ENCODE results near the gene SDR42E1.

The SDR42E1 gene, protein sequence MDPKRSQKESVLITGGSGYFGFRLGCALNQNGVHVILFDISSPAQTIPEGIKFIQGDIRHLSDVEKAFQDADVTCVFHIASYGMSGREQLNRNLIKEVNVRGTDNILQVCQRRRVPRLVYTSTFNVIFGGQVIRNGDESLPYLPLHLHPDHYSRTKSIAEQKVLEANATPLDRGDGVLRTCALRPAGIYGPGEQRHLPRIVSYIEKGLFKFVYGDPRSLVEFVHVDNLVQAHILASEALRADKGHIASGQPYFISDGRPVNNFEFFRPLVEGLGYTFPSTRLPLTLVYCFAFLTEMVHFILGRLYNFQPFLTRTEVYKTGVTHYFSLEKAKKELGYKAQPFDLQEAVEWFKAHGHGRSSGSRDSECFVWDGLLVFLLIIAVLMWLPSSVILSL

DNA sequence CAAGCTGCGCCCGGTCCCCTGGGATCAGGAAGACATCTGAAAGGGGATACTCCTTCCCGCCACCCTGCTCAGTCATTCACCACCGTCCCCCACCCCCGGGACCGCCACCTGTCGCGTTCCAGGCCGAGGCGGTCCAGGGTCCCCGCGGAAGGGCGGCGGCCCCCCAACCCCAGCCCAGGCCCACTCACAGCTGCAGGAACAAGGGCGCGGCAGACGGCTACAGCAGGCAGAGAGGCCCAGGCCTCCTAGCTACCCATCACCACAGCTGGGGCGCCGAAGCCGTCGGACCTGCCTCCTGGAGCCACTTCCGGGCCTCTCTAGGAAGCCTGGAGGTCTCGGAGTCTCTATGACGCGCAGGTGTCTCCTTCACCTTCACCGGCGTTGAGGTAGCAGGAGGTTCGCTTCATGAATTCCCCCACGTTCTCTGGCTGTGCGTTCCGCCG is at the start of gene SDR42E1:
Gene SDR42E1, minus strand, starts transcription at position 272 of the 443 bp plus-strand sequence. CDS start 10,612 bp downstream, outside the sequence.
- peak; percentile 85 for DNase-seq

DNA sequence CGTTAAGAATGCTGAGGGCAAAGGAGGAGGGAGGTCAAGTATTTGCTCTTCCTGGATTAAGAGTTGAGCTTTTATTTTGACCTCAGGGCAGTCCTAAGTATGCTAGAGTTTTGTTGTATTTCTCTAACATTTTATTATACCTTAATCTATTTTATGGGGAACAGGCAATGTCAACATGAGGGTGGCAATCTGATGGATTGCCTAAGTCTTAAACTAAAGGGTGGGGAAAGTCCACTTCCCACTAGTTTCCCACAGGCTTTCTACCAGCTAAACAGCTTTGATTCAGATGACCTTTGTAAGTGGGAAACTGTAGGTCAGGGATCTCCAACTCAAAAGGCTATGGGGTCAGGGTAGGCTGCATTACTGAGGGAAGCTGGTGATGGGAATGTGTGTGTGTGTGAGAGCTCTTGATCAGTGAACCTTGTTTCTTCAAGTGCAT is 48.7 kb upstream of the SDR42E1 start:
- DNase-seq = no peak

DNA sequence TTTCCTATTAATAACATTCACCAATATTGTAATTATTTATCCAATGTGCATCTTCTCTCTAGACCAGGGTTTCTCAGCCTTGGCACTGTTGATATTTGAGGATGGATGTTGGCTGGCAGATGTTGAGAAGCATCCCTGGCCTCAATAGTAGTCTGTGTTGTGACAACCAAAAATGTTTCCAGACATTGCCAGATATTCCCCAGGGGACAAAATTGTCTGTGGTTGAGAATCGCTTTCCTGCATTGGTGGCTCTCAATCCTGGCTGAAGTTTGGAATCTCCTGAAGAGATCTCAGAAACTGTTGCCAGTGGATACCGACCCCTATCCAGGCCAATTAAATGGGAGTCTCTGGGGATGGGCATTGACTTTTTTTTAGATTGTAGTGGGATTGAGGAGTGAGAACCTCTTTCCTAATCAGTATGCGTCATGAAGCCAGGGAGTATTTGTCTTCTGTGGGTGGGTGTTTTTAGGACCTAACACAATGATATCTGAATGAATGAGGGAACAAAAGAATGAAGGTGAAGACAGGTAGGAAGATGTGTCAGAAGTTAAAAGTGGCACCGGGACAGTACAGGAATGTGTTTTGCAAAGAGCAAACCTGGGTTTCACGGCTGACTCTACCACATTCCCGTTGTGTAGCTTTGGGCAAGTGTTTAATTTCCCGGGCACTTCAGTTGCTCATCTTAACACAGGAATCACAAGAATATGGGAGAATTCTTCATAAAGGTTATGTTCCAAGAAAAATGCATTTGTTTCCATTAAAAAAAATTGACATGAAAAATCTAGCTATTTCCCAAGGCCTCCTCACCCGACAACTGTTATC is 48.1 kb upstream of the SDR42E1 start:
- no peak for DNase-seq

DNA sequence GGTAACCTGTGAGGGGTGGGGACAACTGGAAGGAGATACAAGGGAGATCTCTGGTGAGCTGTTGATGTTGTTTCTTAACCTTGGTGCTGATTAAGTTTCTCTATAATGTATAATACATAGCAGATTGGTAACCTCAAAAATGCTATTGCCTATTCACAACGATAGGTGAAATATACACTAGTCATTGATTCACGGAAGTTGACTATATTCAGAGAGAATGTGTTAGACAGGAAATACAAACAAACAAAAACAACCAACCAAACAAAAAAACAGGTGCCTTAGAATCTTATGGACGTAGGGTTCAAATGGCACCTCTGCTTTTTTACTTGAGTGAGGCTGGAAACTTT is 45.3 kb upstream of the SDR42E1 start:
- DNase-seq = no peak

GRCh38 chr16:82055728-82056549 is 44.7 kb upstream of the SDR42E1 start:
- no peak for DNase-seq

DNA sequence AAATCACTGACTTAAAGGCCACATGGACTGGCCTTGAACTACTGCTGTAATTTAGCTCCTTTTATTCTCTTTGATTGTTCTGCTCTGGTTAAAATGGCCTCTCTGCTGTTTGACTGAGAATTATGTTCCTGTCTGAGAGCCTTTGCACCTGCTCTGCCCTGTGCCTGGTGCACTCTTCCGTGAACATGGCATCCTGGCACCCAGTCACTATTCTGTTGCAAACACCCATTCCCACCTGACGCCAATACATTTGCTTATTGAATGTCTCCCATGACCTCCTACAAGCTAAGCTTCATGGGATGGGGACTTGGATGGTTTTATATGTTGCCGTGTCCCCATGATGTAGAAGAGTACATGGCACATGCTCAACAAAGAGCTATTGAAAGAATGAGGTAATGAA is 43.8 kb upstream of the SDR42E1 start:
- DNase-seq = no peak

DNA sequence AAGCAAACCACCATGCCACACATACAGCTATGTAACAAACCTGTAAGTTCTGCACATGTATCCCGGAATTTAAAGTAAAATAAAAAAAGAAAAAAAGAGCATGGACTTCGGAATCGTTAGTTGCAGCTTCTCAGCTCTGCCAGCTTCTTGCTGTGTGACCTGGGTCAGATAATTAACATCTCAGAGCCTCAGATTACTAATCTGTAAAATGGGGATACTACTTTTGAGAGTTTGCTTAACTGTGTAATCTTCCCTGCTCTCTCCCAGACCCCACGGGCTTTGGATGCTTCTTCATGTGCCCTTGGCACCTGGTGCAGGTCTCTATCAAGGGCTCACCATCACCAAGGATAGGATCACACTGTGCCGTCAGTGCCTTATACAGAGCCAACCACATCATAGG is 40.4 kb upstream of the SDR42E1 start:
- DNase-seq = no peak

DNA sequence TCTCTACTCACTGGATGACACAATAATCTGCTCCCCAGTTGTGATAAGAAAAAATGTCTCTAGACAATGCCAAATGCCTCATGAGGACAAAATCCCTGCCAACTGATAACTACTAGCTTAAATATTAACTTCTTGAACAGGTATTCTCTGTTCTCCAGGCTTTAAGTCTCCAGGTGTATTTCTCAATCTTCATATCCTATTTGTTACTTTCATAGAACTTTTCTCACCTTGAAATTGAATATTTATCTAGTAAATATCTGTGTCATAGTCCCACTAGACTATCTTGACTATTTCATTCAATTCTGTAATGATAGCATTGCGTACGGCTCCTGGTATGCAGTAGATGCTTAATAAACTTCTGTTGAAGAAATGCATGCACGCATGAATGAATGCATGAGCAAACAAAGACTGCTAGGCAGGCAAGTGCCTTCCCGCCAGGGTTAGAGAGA is 39.7 kb upstream of the SDR42E1 start:
- no peak for DNase-seq

- no peak for DNase-seq
Observed at GRCh38 chr16:82050506-82050905, 39.2 kb upstream of the SDR42E1 start.

- DNase-seq = no peak
Observed at GRCh38 chr16:82049484-82049883, 38.2 kb upstream of the SDR42E1 start.

DNA sequence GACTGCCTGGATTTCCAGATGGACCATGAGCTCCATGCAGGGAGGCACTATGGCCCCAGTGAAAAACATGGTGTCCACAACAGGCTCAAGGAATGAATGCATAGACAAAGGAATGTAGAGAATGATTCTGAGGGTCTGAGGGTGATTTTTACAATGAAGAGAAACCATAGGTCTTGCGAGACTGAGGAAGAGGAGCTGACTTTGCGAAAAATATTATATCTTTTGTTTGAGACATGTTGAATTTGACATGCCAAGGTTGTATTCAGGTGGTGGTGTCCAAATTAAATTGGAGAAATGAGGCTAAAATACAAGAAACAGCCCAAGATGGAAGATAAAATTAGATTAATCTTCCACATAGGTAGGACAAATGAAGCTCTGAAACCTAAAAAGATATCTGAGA is 36.5 kb upstream of the SDR42E1 start:
- DNase-seq = no peak

GRCh38 chr16:82047374-82047773 is 36.1 kb upstream of the SDR42E1 start:
- DNase-seq = no peak

GRCh38 chr16:82046941-82047340 is 35.7 kb upstream of the SDR42E1 start:
- no peak for DNase-seq

DNA sequence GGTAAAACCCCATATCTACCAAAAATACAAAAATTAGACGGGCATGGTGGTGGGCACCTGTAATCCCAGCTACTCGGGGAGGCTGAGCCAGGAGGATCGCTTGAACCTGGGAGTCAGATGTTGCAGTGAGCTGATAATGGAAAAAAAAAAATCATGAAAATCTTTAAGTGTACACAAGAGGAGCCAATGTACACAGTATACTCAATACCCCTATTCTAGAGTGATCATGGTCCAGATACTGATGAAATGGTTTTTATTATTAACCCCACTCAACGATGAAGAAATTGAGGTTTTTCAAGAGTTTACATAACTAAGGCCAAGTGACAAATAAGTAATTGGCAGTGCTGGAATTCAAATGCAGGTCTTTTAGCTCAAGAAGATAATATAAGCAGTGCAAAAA is 35.3 kb upstream of the SDR42E1 start:
- DNase-seq = no peak

GRCh38 chr16:82045465-82045864 is 34.2 kb upstream of the SDR42E1 start:
- no peak for DNase-seq

DNA sequence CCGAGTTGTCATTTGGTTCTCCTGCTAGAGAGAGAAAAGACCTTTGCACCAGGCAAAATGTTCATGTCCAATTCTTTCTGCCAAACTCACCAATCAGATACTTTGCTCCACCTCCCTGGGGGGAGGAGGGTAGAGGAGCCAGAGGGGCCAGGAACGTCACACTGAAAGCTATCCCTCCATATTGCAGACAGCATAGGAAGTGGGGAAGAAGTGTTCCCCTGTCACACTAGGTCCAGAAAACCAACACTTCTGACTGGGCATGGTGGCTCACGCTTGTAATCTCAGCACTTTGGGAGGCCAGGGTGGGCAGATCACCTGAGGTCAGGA is 33.3 kb upstream of the SDR42E1 start:
- DNase-seq = no peak

- DNase-seq = no peak
Observed at GRCh38 chr16:82043680-82044584, 32.7 kb upstream of the SDR42E1 start.

- DNase-seq = no peak
Observed at GRCh38 chr16:82042846-82043245, 31.6 kb upstream of the SDR42E1 start.

DNA sequence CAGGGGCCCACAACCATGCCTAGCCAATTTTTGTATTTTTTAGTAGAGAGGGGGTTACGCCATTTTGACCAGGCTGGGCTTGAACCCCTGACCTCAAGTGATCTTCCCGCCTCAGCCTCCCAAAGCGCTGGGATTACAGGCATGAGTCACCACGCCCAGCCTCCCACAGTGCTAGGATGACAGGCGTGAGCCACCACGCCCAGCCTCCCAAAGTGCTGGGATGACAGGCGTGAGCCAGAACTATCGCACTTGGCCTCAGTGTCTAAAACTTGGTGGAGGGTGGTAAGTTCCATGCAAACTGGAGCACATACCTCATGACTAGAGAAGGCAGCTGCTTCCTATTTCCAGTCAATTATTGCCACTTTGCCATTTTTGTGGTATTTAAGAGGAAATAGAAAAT is 30.9 kb upstream of the SDR42E1 start:
- DNase-seq = no peak

DNA sequence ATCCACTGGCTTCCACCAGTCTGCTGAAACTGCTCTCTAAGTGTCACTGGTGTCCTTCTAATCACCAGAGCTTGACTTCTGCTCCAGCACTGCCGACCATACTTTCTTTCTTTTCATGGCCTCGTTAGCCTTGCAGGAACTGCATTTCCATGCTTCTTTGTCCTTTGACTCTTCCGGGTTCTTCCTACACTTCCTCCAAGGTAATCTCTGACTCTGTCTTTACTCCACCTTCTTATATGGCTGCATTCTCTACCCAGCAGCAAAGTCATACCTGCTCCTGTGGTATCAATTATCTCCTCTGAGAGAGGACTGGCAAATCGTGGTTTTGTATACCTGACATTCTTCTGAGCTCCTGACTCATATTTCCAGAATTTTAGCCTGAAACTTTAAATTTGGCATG is 30.3 kb upstream of the SDR42E1 start:
- DNase-seq = no peak

- peak; percentile 74 for DNase-seq
Observed at GRCh38 chr16:82040296-82040695, 29.0 kb upstream of the SDR42E1 start.

DNA sequence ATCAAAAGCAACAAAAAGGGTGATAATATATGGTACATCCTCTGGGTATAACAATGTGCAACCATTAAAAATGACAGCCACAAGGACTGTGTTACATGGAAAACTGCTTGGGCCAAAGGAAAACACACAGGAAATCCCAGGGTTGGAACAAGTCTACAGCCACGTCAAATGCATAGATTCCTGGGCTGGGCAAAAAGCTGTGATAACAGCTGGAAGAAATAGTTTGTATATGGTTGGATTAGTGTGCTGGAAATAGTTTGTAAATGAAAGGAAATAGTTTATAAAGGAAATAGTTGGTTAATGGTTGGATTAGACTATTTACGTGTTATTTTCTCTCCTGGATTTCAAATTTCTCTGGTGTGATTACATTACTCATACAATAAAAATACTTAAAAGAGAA is 26.4 kb upstream of the SDR42E1 start:
- DNase-seq = no peak

Data from DMS153 (cell line).